Liver (tissue), 4 donors: ENCODE results near the gene USP17L29. TPM values are rescaled to one million over a fixed set of nuclear protein-coding genes. Genes with fewer than 3 reads are reported as not detected.

Source experiments
- polyA plus RNA-seq, 2 donors: library from polyadenylated mRNA; stranded (reverse) in 1 of 2; unstranded in 1 of 2; fragments of 200-250 nt in 1 of 2; fragments of >200 nt in 1 of 2; fragmentation: Nextera tagmentation in 1 of 2; extraction: Ambion mirVana in 1 of 2; gene quantifications; one replicate each; pipeline versions ENCODE4 v1.2.1 to v1.2.3, GENCODE V29; 2013 to 2015
- total RNA-seq, 2 donors: library from RNA; depleted of rRNA; stranded (reverse); fragments of >200 nt; gene quantifications; one replicate each; pipeline ENCODE4 v1.2.3, GENCODE V29; 2014
- donor health status: healthy.
- donor health status: healthy.
- donor health status: healthy.

USP17L29 gene
- total and polyA plus RNA-seq, 4 donors, result not detected

Other genes with a start within 250 kb of the USP17L29 start
- gene FAM90A26, start 183.2 kb upstream of the USP17L29 start, total RNA-seq, result not detected
- not detected for gene FAM90A26, start 183.2 kb upstream of the USP17L29 start, polyA plus RNA-seq
- gene USP17L10, start 143.0 kb upstream of the USP17L29 start, total RNA-seq, result not detected
- gene USP17L10, start 143.0 kb upstream of the USP17L29 start, polyA plus RNA-seq, result not detected
- not detected for gene USP17L11, start 138.2 kb upstream of the USP17L29 start, total RNA-seq
- gene USP17L11, start 138.2 kb upstream of the USP17L29 start, polyA plus RNA-seq, result not detected
- gene USP17L12, start 133.5 kb upstream of the USP17L29 start, total RNA-seq, result not detected
- gene USP17L12, start 133.5 kb upstream of the USP17L29 start, polyA plus RNA-seq, result not detected
- not detected for gene USP17L13, start 128.7 kb upstream of the USP17L29 start, total RNA-seq
- not detected for gene USP17L13, start 128.7 kb upstream of the USP17L29 start, polyA plus RNA-seq
- gene USP17L15, start 119.3 kb upstream of the USP17L29 start, total RNA-seq, result not detected
- not detected for gene USP17L15, start 119.3 kb upstream of the USP17L29 start, polyA plus RNA-seq
- not detected for gene USP17L17, start 109.8 kb upstream of the USP17L29 start, total RNA-seq
- not detected for gene USP17L17, start 109.8 kb upstream of the USP17L29 start, polyA plus RNA-seq
- not detected for gene USP17L18, start 105.0 kb upstream of the USP17L29 start, total RNA-seq
- gene USP17L18, start 105.0 kb upstream of the USP17L29 start, polyA plus RNA-seq, result not detected
- not detected for gene USP17L19, start 100.3 kb upstream of the USP17L29 start, total RNA-seq
- not detected for gene USP17L19, start 100.3 kb upstream of the USP17L29 start, polyA plus RNA-seq
- not detected for gene USP17L20, start 95.5 kb upstream of the USP17L29 start, total RNA-seq
- not detected for gene USP17L20, start 95.5 kb upstream of the USP17L29 start, polyA plus RNA-seq
- not detected for gene USP17L21, start 90.8 kb upstream of the USP17L29 start, total RNA-seq
- not detected for gene USP17L21, start 90.8 kb upstream of the USP17L29 start, polyA plus RNA-seq
- gene USP17L22, start 86.0 kb upstream of the USP17L29 start, total RNA-seq, result not detected
- gene USP17L22, start 86.0 kb upstream of the USP17L29 start, polyA plus RNA-seq, result not detected
- gene USP17L24, start 28.5 kb upstream of the USP17L29 start, total RNA-seq, result not detected
- gene USP17L24, start 28.5 kb upstream of the USP17L29 start, polyA plus RNA-seq, result not detected
- not detected for gene USP17L25, start 23.7 kb upstream of the USP17L29 start, total RNA-seq
- not detected for gene USP17L25, start 23.7 kb upstream of the USP17L29 start, polyA plus RNA-seq
- gene USP17L26, start 19.0 kb upstream of the USP17L29 start, total RNA-seq, result not detected
- gene USP17L26, start 19.0 kb upstream of the USP17L29 start, polyA plus RNA-seq, result not detected
- gene USP17L5, start 14.2 kb upstream of the USP17L29 start, total RNA-seq, result not detected
- not detected for gene USP17L5, start 14.2 kb upstream of the USP17L29 start, polyA plus RNA-seq
- gene USP17L27, start 9.5 kb upstream of the USP17L29 start, total RNA-seq, result not detected
- gene USP17L27, start 9.5 kb upstream of the USP17L29 start, polyA plus RNA-seq, result not detected
- not detected for gene USP17L28, start 4.7 kb upstream of the USP17L29 start, total RNA-seq
- gene USP17L28, start 4.7 kb upstream of the USP17L29 start, polyA plus RNA-seq, result not detected
- not detected for gene USP17L30, start 9.5 kb downstream of the USP17L29 start, total RNA-seq
- not detected for gene USP17L30, start 9.5 kb downstream of the USP17L29 start, polyA plus RNA-seq
- not detected for gene DEFB131A, start 90.8 kb downstream of the USP17L29 start, total RNA-seq
- not detected for gene DEFB131A, start 90.8 kb downstream of the USP17L29 start, polyA plus RNA-seq